ENCODE data around the gene AHNAK2. TPM values are rescaled to one million over a fixed set of nuclear protein-coding genes. Genes with fewer than 3 reads are reported as not detected.
"Not testable (repeated sequence)": the region's sequence is repeated elsewhere in the genome, so short reads cannot be mapped to it uniquely, and the experiment has no call there.

AHNAK2 gene
- total RNA-seq (2014; rRNA removed; shearing (Covaris generic)) = 1.5 and 1.6 TPM in 2 replicates

- DNase-seq (ENCODE audit: low spot score) = peak; percentile 58
Observed at GRCh38 chr14:104977681-104978653, at the start of gene AHNAK2. Gene AHNAK2 (minus strand): TSS chr14:104978374. CDS start chr14:104978237, 137 bp downstream.

GRCh38 chr14:105027718-105028117 lies 49.5 kb upstream of the AHNAK2 start:
- DNase-seq (ENCODE audit: low spot score) = not testable (repeated sequence)

- peak; percentile 11 for DNase-seq (ENCODE audit: low spot score)
Observed at GRCh38 chr14:105026802-105027563, 48.8 kb upstream of the AHNAK2 start.

- no peak for DNase-seq (ENCODE audit: low spot score)
Observed at GRCh38 chr14:105026033-105026785, 48.0 kb upstream of the AHNAK2 start.

GRCh38 chr14:105025429-105025828 lies 47.3 kb upstream of the AHNAK2 start:
- DNase-seq (ENCODE audit: low spot score) = no peak

GRCh38 chr14:105023791-105024480 lies 45.8 kb upstream of the AHNAK2 start:
- DNase-seq (ENCODE audit: low spot score) = no peak

GRCh38 chr14:105023144-105023543 lies 45.0 kb upstream of the AHNAK2 start:
- no peak for DNase-seq (ENCODE audit: low spot score)

GRCh38 chr14:105022276-105022670 lies 44.1 kb upstream of the AHNAK2 start:
- no peak for DNase-seq (ENCODE audit: low spot score)

- DNase-seq (ENCODE audit: low spot score) = peak; percentile 66
Observed at GRCh38 chr14:105021656-105022275, 43.6 kb upstream of the AHNAK2 start.

GRCh38 chr14:105020815-105021655 lies 42.9 kb upstream of the AHNAK2 start, which contains the start of gene CDCA4:
Gene CDCA4 (minus strand): TSS chr14:105021083. CDS start chr14:105011929, 9,154 bp downstream.
- DNase-seq (ENCODE audit: low spot score) = peak; percentile 92

GRCh38 chr14:105019861-105020814 lies 42.0 kb upstream of the AHNAK2 start:
- DNase-seq (ENCODE audit: low spot score) = peak; percentile 23

GRCh38 chr14:105018414-105018813 lies 40.2 kb upstream of the AHNAK2 start:
- DNase-seq (ENCODE audit: low spot score) = no peak

- DNase-seq (ENCODE audit: low spot score) = no peak
Observed at GRCh38 chr14:105015905-105016304, 37.7 kb upstream of the AHNAK2 start.

GRCh38 chr14:105015242-105015641 lies 37.1 kb upstream of the AHNAK2 start:
- no peak for DNase-seq (ENCODE audit: low spot score)

- DNase-seq (ENCODE audit: low spot score) = no peak
Observed at GRCh38 chr14:105014631-105015030, 36.5 kb upstream of the AHNAK2 start.

GRCh38 chr14:105014032-105014431 lies 35.9 kb upstream of the AHNAK2 start:
- DNase-seq (ENCODE audit: low spot score) = no peak

GRCh38 chr14:105013150-105013785 lies 35.1 kb upstream of the AHNAK2 start:
- no peak for DNase-seq (ENCODE audit: low spot score)

Measured in HT-29 (cell line).